GM21515 (cell line): ENCODE measurements around the gene MED26.

Source experiments
- ATAC-seq: cut with Tn5 transposase; IDR thresholded peaks from one replicate; pipeline ENCODE4 v1.9.1; 2021; ENCODE audit not compliant: unreplicated experiment

The MED26 gene

GRCh38 chr19:16614941-16615340 is 13.1 kb downstream of the MED26 start:
- ATAC-seq = no peak

- ATAC-seq = no peak
Measured at GRCh38 chr19:16613841-16614240, 14.2 kb downstream of the MED26 start.

GRCh38 chr19:16612636-16613035 is 15.4 kb downstream of the MED26 start:
- no peak for ATAC-seq

GRCh38 chr19:16611121-16611520 is 16.9 kb downstream of the MED26 start:
- ATAC-seq = no peak

- no peak for ATAC-seq
Measured at GRCh38 chr19:16609511-16610200, 18.3 kb downstream of the MED26 start.

- ATAC-seq = no peak
Measured at GRCh38 chr19:16608290-16608739, 19.7 kb downstream of the MED26 start.

GRCh38 chr19:16607819-16608218 is 20.2 kb downstream of the MED26 start:
- no peak for ATAC-seq

GRCh38 chr19:16605553-16605994 is 22.4 kb downstream of the MED26 start:
- no peak for ATAC-seq

GRCh38 chr19:16605115-16605514 is 22.9 kb downstream of the MED26 start:
- no peak for ATAC-seq

- no peak for ATAC-seq
Measured at GRCh38 chr19:16604615-16605014, 23.4 kb downstream of the MED26 start.

GRCh38 chr19:16603090-16603489 is 24.9 kb downstream of the MED26 start:
- no peak for ATAC-seq

- no peak for ATAC-seq
Measured at GRCh38 chr19:16601378-16602052, 26.5 kb downstream of the MED26 start.

GRCh38 chr19:16600824-16601223 is 27.2 kb downstream of the MED26 start:
- no peak for ATAC-seq

- no peak for ATAC-seq
Measured at GRCh38 chr19:16599655-16600346, 28.2 kb downstream of the MED26 start.

GRCh38 chr19:16598848-16599247 is 29.2 kb downstream of the MED26 start:
- ATAC-seq = no peak

GRCh38 chr19:16596399-16596798 is 31.6 kb downstream of the MED26 start:
- ATAC-seq = no peak

- no peak for ATAC-seq
Measured at GRCh38 chr19:16595097-16595496, 32.9 kb downstream of the MED26 start.

GRCh38 chr19:16594681-16595091 is 33.3 kb downstream of the MED26 start:
- no peak for ATAC-seq

GRCh38 chr19:16594131-16594586 is 33.8 kb downstream of the MED26 start:
- no peak for ATAC-seq

- no peak for ATAC-seq
Measured at GRCh38 chr19:16593181-16593580, 34.8 kb downstream of the MED26 start.

GRCh38 chr19:16591803-16592556 is 36.0 kb downstream of the MED26 start:
- no peak for ATAC-seq
